ENCODE measurements around the gene CALD1.

DNA sequence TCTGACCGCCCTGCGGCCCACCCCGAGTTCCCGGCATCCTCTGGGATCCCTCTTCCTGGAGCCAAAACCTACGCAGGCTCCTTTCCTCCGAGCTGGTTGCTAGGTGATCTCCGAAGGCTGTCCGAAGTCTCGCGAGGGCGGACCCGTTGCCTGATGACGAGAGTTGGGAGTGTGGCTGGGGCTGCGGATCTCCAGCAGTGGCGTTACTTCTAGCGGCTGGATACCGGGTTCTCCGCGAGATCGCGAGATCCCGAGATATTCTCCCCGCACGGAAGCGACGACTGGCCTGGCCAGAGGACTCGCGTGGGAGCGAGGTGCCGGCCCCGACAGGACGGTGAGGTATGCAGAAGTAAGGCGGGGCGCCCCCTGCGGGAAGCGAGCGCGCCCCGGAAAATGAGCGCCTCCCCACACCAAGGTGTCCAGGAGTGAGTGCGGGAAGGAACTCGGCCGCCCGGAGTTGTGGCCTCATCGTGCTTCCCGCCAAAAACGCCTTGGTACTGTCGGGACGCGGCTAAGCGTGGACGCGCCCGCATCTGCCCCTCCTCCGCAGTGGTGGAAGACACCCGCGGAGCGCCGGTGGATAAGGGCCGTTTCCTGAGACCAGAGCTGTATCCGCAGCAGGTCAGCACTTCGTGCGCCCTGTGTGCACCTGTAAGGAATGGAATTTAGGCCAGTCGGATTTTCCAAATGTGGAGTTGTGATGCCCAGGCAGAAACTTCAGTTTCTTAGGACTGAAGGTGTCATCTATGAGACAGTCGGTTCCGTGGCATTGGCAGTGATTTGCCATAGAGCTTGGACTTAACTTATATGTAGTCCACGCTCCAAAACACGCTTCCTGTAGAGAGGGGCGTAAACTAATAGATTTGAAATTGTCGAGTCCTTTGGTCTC, 207.2 kb downstream of the CALD1 start, which contains the start of gene AGBL3:
- TF ChIP-seq, protein P1, sequence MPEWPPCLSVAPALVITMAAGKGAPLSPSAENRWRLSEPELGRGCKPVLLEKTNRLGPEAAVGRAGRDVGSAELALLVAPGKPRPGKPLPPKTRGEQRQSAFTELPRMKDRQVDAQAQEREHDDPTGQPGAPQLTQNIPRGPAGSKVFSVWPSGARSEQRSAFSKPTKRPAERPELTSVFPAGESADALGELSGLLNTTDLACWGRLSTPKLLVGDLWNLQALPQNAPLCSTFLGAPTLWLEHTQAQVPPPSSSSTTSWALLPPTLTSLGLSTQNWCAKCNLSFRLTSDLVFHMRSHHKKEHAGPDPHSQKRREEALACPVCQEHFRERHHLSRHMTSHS (tag by site-specific recombination; IDR thresholded peaks at IDR 0.05), result no peak
- TF ChIP-seq, protein P2, sequence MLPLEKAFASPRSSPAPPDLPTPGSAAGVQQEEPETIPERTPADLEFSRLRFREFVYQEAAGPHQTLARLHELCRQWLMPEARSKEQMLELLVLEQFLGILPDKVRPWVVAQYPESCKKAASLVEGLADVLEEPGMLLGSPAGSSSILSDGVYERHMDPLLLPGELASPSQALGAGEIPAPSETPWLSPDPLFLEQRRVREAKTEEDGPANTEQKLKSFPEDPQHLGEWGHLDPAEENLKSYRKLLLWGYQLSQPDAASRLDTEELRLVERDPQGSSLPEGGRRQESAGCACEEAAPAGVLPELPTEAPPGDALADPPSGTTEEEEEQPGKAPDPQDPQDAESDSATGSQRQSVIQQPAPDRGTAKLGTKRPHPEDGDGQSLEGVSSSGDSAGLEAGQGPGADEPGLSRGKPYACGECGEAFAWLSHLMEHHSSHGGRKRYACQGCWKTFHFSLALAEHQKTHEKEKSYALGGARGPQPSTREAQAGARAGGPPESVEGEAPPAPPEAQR (tag by site-specific recombination; IDR thresholded peaks at IDR 0.05), result peak; percentile 56; the same call in 1 of the 2 replicates
- TF ChIP-seq ZNF530 (tag by site-specific recombination; IDR thresholded peaks at IDR 0.05; ENCODE audit: low read depth), result no peak
- TF ChIP-seq, protein P3, sequence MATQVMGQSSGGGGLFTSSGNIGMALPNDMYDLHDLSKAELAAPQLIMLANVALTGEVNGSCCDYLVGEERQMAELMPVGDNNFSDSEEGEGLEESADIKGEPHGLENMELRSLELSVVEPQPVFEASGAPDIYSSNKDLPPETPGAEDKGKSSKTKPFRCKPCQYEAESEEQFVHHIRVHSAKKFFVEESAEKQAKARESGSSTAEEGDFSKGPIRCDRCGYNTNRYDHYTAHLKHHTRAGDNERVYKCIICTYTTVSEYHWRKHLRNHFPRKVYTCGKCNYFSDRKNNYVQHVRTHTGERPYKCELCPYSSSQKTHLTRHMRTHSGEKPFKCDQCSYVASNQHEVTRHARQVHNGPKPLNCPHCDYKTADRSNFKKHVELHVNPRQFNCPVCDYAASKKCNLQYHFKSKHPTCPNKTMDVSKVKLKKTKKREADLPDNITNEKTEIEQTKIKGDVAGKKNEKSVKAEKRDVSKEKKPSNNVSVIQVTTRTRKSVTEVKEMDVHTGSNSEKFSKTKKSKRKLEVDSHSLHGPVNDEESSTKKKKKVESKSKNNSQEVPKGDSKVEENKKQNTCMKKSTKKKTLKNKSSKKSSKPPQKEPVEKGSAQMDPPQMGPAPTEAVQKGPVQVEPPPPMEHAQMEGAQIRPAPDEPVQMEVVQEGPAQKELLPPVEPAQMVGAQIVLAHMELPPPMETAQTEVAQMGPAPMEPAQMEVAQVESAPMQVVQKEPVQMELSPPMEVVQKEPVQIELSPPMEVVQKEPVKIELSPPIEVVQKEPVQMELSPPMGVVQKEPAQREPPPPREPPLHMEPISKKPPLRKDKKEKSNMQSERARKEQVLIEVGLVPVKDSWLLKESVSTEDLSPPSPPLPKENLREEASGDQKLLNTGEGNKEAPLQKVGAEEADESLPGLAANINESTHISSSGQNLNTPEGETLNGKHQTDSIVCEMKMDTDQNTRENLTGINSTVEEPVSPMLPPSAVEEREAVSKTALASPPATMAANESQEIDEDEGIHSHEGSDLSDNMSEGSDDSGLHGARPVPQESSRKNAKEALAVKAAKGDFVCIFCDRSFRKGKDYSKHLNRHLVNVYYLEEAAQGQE (tag by site-specific recombination; IDR thresholded peaks at IDR 0.05), result no peak; the same call in 1 of the 2 replicates
- TF ChIP-seq ZNF639 (tag by site-specific recombination; IDR thresholded peaks at IDR 0.05), result peak; percentile 69
- peak; percentile 98 for TF ChIP-seq CTCF (tag by site-specific recombination; IDR thresholded peaks at IDR 0.05)
- TF ChIP-seq ZNF2 (tag by site-specific recombination; IDR thresholded peaks at IDR 0.05), result peak; percentile 96
- TF ChIP-seq ZNF202 (tag by site-specific recombination; IDR thresholded peaks at IDR 0.05; ENCODE audit: borderline replicate concordance), result no peak
- TF ChIP-seq ZNF621 (tag by site-specific recombination; IDR thresholded peaks at IDR 0.05), result no peak
- peak; percentile 91 for TF ChIP-seq ZBTB17 (tag by site-specific recombination; IDR thresholded peaks at IDR 0.05)
- no peak for TF ChIP-seq ZNF174 (tag by site-specific recombination; IDR thresholded peaks at IDR 0.05)

Data from HEK293 (cell line).